H9 (cell line): Measurements from ENCODE around the gene SPAG17. TPM values are rescaled to one million over a fixed set of nuclear protein-coding genes. Genes with fewer than 3 reads are reported as not detected.
A peak's percentile ranks its signal among the peaks of the same experiment; 100 is the strongest.

Source experiments
- DNase-seq: peaks from one replicate; pipeline ENCODE4 v3.0.0-alpha.2; 2017
- H2AFZ ChIP-seq: one replicate; pipeline ENCODE4 v1.6.1; 2013; ENCODE audit warnings: mild to moderate bottlenecking, low read length, control low read depth, moderate library complexity
- H2AK5ac ChIP-seq: 2 replicates; pipeline ENCODE4 v1.6.1; 2013; ENCODE audit warnings: low read length, control low read depth, mixed read lengths; ENCODE audit not compliant: insufficient read length
- H2BK120ac ChIP-seq: one replicate; pipeline ENCODE4 v1.6.1; 2013; ENCODE audit warnings: low read depth, mild to moderate bottlenecking, low read length, control low read depth, inconsistent platforms; ENCODE audit not compliant: poor library complexity, severe bottlenecking
- H2BK12ac ChIP-seq: 2 replicates; pipeline ENCODE4 v1.6.1; 2013; ENCODE audit warnings: low read length, control low read depth, mixed read lengths, low read depth; ENCODE audit not compliant: insufficient read length
- H2BK15ac ChIP-seq: 2 replicates; pipeline ENCODE4 v1.6.1; 2013; ENCODE audit warnings: low read depth, low read length, control low read depth
- H2BK20ac ChIP-seq: one replicate; pipeline ENCODE4 v1.6.1; 2013; ENCODE audit warnings: low read depth, mild to moderate bottlenecking, low read length, control low read depth, inconsistent platforms; ENCODE audit not compliant: poor library complexity, severe bottlenecking
- H2BK5ac ChIP-seq: 2 replicates; pipeline ENCODE4 v1.6.1; 2013; ENCODE audit warnings: low read length, control low read depth, mixed read lengths; ENCODE audit not compliant: insufficient read length
- H3K14ac ChIP-seq: 2 replicates; pipeline ENCODE4 v1.6.1; 2013; ENCODE audit warnings: low read length, control low read depth; ENCODE audit not compliant: insufficient read depth
- H3K18ac ChIP-seq: 2 replicates; pipeline ENCODE4 v1.6.1; 2013; ENCODE audit warnings: low read depth, mild to moderate bottlenecking, mixed read lengths, low read length, control low read depth; ENCODE audit not compliant: insufficient read length
- H3K23ac ChIP-seq: 2 replicates; pipeline ENCODE4 v1.6.1; 2013; ENCODE audit warnings: low read length, control low read depth, mixed read lengths, low read depth; ENCODE audit not compliant: insufficient read length
- H3K23me2 ChIP-seq: 2 replicates; pipeline ENCODE4 v1.6.1; 2013; ENCODE audit warnings: low read depth, mild to moderate bottlenecking, mixed read lengths, low read length, control low read depth; ENCODE audit not compliant: insufficient read length, poor library complexity, severe bottlenecking
- H3K27ac ChIP-seq: 2 replicates; pipeline ENCODE4 v1.5.1; 2013; ENCODE audit warnings: low read length, control low read depth, mixed read lengths, low read depth; ENCODE audit not compliant: insufficient read length
- H3K27me3 ChIP-seq: 2 replicates; pipeline ENCODE4 v1.6.1; 2013; ENCODE audit warnings: low read length, control low read depth, inconsistent platforms; ENCODE audit not compliant: insufficient read depth
- H3K4ac ChIP-seq: 2 replicates; pipeline ENCODE4 v1.6.1; 2013; ENCODE audit warnings: low read depth, mild to moderate bottlenecking, control low read depth, inconsistent platforms, low read length, moderate library complexity
- H3K4me1 ChIP-seq: 2 replicates; pipeline ENCODE4 v1.6.1; 2013; ENCODE audit warnings: low read length, control low read depth, inconsistent platforms; ENCODE audit not compliant: insufficient read depth
- H3K4me2 ChIP-seq: 2 replicates; pipeline ENCODE4 v1.6.1; 2013; ENCODE audit warnings: low read length, control low read depth, mixed read lengths; ENCODE audit not compliant: insufficient read length, insufficient read depth
- H3K56ac ChIP-seq: 2 replicates; pipeline ENCODE4 v1.6.1; 2013; ENCODE audit warnings: low read depth, mild to moderate bottlenecking, mixed read lengths, low read length, control low read depth; ENCODE audit not compliant: insufficient read length
- H3K79me1 ChIP-seq: 2 replicates; pipeline ENCODE4 v1.6.1; 2013; ENCODE audit warnings: low read depth, mild to moderate bottlenecking, moderate library complexity, low read length, control low read depth, inconsistent platforms; ENCODE audit not compliant: insufficient read depth, poor library complexity, severe bottlenecking
- H3K79me2 ChIP-seq: 2 replicates; pipeline ENCODE4 v1.6.1; 2013; ENCODE audit warnings: low read length, control low read depth, inconsistent platforms; ENCODE audit not compliant: insufficient read depth
- H3K9ac ChIP-seq: 2 replicates; pipeline ENCODE4 v1.6.1; 2013; ENCODE audit warnings: low read length, control low read depth, mixed read lengths; ENCODE audit not compliant: insufficient read length; ENCODE audit errors: extremely low read depth
- H3K9me3 ChIP-seq: one replicate; pipeline ENCODE4 v1.6.1; 2013; ENCODE audit warnings: low read depth, low read length, inconsistent platforms; ENCODE audit not compliant: control insufficient read depth
- H3T11ph ChIP-seq: one replicate; pipeline ENCODE4 v1.6.1; 2013; ENCODE audit warnings: mild to moderate bottlenecking, low read length, control low read depth, inconsistent platforms
- H4K20me1 ChIP-seq: one replicate; pipeline ENCODE4 v1.6.1; 2013; ENCODE audit not compliant: control insufficient read depth, insufficient read length, insufficient read depth
- H4K5ac ChIP-seq: 2 replicates; pipeline ENCODE4 v1.6.1; 2013; ENCODE audit warnings: low read depth, mild to moderate bottlenecking, mixed read lengths, low read length, control low read depth; ENCODE audit not compliant: insufficient read length
- H4K8ac ChIP-seq: replicated peaks from 2 replicates; pipeline ENCODE4 v1.6.1; 2013; ENCODE audit warnings: low read length, control low read depth, mixed read lengths, low read depth; ENCODE audit not compliant: insufficient read length
- H4K91ac ChIP-seq: 2 replicates; pipeline ENCODE4 v1.6.1; 2013; ENCODE audit warnings: low read depth, mild to moderate bottlenecking, moderate library complexity, mixed read lengths, low read length, control low read depth; ENCODE audit not compliant: insufficient read length
- H3K27ac Mint-ChIP-seq, 3 experiments: 2 replicates in 2 of 3; 3 replicates in 1 of 3; pipeline ENCODE4 v1.8.0; 2020 to 2021; ENCODE audit warnings: mixed read lengths in 3 of 3, mild to moderate bottlenecking in 1 of 3, moderate library complexity in 1 of 3
- H3K27me3 Mint-ChIP-seq: 2 replicates; pipeline ENCODE4 v1.8.0; 2021; ENCODE audit warnings: low read depth, mild to moderate bottlenecking, moderate library complexity, mixed read lengths
- H3K36me3 Mint-ChIP-seq, 3 experiments: 2 replicates in 2 of 3; 3 replicates in 1 of 3; pipeline ENCODE4 v1.8.0; 2020 to 2021; ENCODE audit warnings: low read depth in 3 of 3, mixed read lengths in 3 of 3; ENCODE audit not compliant: insufficient read depth in 1 of 3
- H3K4me1 Mint-ChIP-seq, 2 experiments: 2 replicates each; pipeline ENCODE4 v1.8.0; 2020; ENCODE audit warnings: mixed read lengths in 2 of 2
- H3K4me3 Mint-ChIP-seq, 2 experiments: 2 replicates in 1 of 2; 3 replicates in 1 of 2; pipeline ENCODE4 v1.8.0; 2020 to 2021; ENCODE audit warnings: mild to moderate bottlenecking in 2 of 2, mixed read lengths in 2 of 2, moderate library complexity in 1 of 2
- H3K9me3 Mint-ChIP-seq, 2 experiments: 2 replicates in 1 of 2; 3 replicates in 1 of 2; pipeline ENCODE4 v1.8.0; 2020; ENCODE audit warnings: mild to moderate bottlenecking in 2 of 2, mixed read lengths in 2 of 2, moderate library complexity in 1 of 2
- CTCF ChIP-seq: fragments of 200-600 bp; sonication (generic); conservative IDR thresholded peaks from 3 replicates; pipeline ENCODE4 v1.8.0; 2021; ENCODE audit warnings: antibody characterized with exemption, mild to moderate bottlenecking
- WGBS: extraction: QIAGEN DNeasy Blood & Tissue Kit; methylation state at CpG from one replicate; pipeline ENCODE4 v1.1.7; 2013; ENCODE audit warnings: missing lambda C conversion rate, low lambda C conversion rate, mixed read lengths; ENCODE audit not compliant: insufficient read length; ENCODE audit errors: extremely low coverage; 5-methylcytosine and 5-hydroxymethylcytosine counted together
- total RNA-seq: library from RNA; stranded (reverse); gene quantifications from 2 replicates; pipeline ENCODE4 v1.2.1, GENCODE V29; 2021

The SPAG17 gene
- total RNA-seq, 1 experiment from 2014 or later, result 0.37 TPM

GRCh38 chr1:117967477-117967876 is 217.6 kb downstream of the SPAG17 start:
- Histone ChIP-seq H3K79me2 (no peaks in the 10 kb centered on the region), H3K23me2 (peaks cover 3% of the 10 kb centered on the region), H2AFZ (no peak overlapping the region), H3K9me3 (no peaks in the 10 kb centered on the region), H3K23ac (no peak overlapping the region), H2BK15ac (no peak overlapping the region), H2BK120ac (no peak overlapping the region), H4K5ac (no peak overlapping the region), H4K8ac (no peak overlapping the region), H3K56ac (no peak overlapping the region), H3K79me1 (no peaks in the 10 kb centered on the region), H4K91ac (no peak overlapping the region), H2AK5ac (no peak overlapping the region), H3K9ac (no peak overlapping the region), H3K18ac (no peak overlapping the region), H2BK12ac (no peak overlapping the region), H3K4me2 (no peak overlapping the region), H4K20me1 (no peaks in the 10 kb centered on the region), H2BK5ac (no peak overlapping the region), H3T11ph (no peak overlapping the region), H3K4me1 (no peaks in the 10 kb centered on the region), H3K27me3 (no peaks in the 10 kb centered on the region), H3K27ac (no peak overlapping the region), H3K4ac (no peak overlapping the region), H3K14ac (no peak overlapping the region), H2BK20ac (no peak overlapping the region)
- Mint-ChIP-seq H3K9me3 (no peaks in the 10 kb centered on the region), H3K36me3 (no peaks in the 10 kb centered on the region; a peak in 1 of 7 replicates), H3K4me3 (no peak overlapping the region), H3K27me3 (no peaks in the 10 kb centered on the region), H3K27ac (peak overlapping the region in 2 of 3 experiments; percentile 24 to 65; a peak in 5 of 7 replicates), H3K4me1 (peaks cover 13 to 17% of the 10 kb centered on the region in 2 experiments)
- TF ChIP-seq CTCF, result peak; percentile 41; the same call in 2 of the 3 replicates
- no peak for DNase-seq
- WGBS, result no CpG with 5 or more reads among the region's 4 CpGs
